Coronary artery (tissue), 2 donors: ENCODE results near the gene RELL1.

Source experiments
- DNase-seq: peaks from one replicate; pipeline ENCODE4 v3.0.0-alpha.2; 2017; ENCODE audit warnings: low spot score
- H3K27ac ChIP-seq, 2 donors: fragments of 200-600 bp; sonication (generic); one replicate each; pipeline ENCODE4 v1.5.1; 2016 to 2019
- H3K4me3 ChIP-seq: fragments of 200-600 bp; sonication (generic); 2 replicates; pipeline ENCODE4 v1.5.1; 2016; ENCODE audit warnings: mild to moderate bottlenecking, moderate library complexity
- TF ChIP-seq, protein P1 (sequence below): fragments of 200-600 bp; sonication (generic); IDR thresholded peaks from one replicate; pipeline ENCODE4 v1.5.1; 2019; ENCODE audit warnings: antibody characterized with exemption

RELL1 gene

DNA sequence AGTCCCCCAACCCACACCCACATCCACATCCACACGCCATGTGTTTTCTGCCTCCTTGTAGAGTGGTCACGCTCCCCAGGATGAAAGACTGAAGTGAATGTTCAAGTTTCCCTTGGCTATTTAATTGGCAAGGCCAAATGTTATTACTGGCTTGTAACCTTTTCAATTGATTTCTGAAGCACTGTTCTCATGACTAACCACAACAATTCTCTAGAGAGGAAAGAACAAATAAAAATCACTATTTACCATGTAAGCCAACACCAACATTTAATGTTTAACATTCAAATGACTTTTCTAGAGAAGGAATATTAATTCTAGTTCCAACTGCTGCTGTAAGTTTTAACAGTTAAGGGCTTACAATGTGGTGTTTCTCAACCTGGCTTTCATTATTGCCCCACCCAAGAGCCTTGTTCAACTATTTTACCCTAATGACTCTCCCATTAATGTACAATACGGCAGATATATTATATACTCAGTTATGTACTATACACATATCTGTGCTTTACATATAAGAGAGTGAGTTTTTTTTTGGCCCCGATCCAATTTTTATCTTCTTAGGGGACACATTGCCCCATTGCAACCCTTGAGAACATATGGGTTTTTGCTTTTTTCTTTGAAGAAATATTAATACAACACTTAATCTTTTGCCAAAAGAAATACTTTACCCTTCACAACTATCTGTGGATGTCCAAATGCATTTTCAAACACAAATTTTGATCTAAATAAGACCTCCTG is 46.5 kb downstream of the RELL1 start:
- TF ChIP-seq, protein P1, sequence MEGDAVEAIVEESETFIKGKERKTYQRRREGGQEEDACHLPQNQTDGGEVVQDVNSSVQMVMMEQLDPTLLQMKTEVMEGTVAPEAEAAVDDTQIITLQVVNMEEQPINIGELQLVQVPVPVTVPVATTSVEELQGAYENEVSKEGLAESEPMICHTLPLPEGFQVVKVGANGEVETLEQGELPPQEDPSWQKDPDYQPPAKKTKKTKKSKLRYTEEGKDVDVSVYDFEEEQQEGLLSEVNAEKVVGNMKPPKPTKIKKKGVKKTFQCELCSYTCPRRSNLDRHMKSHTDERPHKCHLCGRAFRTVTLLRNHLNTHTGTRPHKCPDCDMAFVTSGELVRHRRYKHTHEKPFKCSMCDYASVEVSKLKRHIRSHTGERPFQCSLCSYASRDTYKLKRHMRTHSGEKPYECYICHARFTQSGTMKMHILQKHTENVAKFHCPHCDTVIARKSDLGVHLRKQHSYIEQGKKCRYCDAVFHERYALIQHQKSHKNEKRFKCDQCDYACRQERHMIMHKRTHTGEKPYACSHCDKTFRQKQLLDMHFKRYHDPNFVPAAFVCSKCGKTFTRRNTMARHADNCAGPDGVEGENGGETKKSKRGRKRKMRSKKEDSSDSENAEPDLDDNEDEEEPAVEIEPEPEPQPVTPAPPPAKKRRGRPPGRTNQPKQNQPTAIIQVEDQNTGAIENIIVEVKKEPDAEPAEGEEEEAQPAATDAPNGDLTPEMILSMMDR = no peak
- DNase-seq = no peak
- Histone ChIP-seq H3K27ac (no peak overlapping the region), H3K4me3 (no peak overlapping the region)

DNA sequence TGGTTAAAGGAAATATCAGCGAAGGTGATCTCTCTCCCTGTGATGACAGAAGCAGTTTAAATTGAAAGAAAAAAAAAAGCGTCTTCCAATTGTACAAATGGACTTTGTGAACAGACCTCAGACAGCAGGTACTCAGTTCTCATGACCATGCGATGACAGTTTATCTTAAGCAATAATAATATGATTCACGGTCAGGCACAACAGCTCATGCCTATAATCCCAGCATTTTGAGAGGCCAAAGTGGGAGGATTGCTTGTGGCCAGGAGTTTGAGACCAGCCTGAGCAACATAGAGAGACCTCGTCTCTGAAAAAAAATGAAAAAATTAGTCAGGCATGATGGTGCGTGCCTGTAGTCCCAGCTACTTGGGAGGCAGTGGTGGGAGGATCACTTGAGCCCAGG is 51.0 kb downstream of the RELL1 start:
- H3K27ac ChIP-seq = no peak overlapping the region
- TF ChIP-seq, protein P1 = no peak
- no peak for DNase-seq

GRCh38 chr4:37634180-37634579 is 52.0 kb downstream of the RELL1 start:
- Histone ChIP-seq H3K27ac (no peak overlapping the region), H3K4me3 (no peak overlapping the region)
- TF ChIP-seq, protein P1 = no peak
- DNase-seq = no peak

More for the DNA sequence above, 51.0 kb downstream of the RELL1 start:
- H3K4me3 ChIP-seq = no peak overlapping the region

- TF ChIP-seq, protein P1 = no peak
- no peak for DNase-seq
- H3K4me3 ChIP-seq = no peak overlapping the region
- no peak overlapping the region for H3K27ac ChIP-seq
Observed at GRCh38 chr4:37632836-37633235, 53.3 kb downstream of the RELL1 start.

DNA sequence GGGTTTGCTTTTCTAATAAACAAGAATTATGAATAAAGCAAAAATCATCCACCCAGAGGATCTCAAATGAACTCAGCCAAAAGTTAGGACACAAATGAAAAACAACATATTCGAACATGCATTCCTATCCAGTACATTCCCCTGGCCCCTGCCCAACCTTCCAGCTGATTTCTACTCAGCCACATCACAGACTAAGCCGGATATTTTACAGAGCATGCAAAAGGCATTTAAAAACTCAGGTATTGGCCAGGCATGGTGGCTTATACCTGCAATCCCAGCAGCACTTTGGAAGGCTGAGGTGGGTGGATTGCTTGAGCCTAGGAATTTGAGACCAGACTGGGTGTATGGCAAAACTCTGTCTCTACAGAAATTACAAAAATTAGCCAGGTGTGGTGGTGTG is 54.6 kb downstream of the RELL1 start:
- no peak for DNase-seq
- no peak overlapping the region for H3K27ac ChIP-seq
- H3K4me3 ChIP-seq = no peak overlapping the region
- TF ChIP-seq, protein P1 = no peak

- TF ChIP-seq, protein P1 = no peak
- Histone ChIP-seq H3K27ac (no peak overlapping the region), H3K4me3 (no peak overlapping the region)
- DNase-seq = no peak
Observed at GRCh38 chr4:37629713-37630112, 56.5 kb downstream of the RELL1 start.

DNA sequence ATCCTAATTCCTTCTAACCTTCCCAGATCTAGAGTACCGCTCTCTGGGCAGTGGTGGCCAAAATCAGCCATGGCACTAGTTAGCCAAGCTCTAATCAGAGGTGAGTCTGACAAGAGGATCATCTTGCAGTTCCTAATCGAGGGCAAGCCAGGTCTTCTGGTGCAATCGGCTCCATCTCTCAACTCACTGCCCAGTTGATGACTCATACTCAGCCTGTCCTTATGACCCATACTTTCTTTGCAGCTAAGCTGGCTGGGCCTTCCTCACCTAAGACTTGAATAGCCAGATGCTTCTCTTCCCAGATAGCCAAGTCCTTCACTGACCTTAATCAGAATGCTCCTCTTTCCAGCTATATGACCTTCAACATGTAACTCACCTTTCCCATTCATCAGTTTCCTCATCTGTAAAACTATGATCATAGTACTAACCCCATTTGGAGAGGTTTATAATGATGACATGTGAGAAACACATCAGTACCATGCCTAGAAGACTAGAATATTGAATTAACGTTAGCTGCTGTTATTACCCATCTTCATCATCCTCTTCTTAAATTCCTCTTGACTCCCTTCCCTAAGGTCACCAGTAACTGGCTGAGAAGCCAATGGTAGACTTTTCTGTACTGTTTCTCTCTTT is 57.1 kb downstream of the RELL1 start:
- TF ChIP-seq, protein P1 = no peak
- H3K4me3 ChIP-seq = no peak overlapping the region
- no peak overlapping the region for H3K27ac ChIP-seq
- DNase-seq = no peak
